Measurements from ENCODE around the gene ESRP2. TPM values are rescaled to one million over a fixed set of nuclear protein-coding genes. Genes with fewer than 3 reads are reported as not detected.

Gene ESRP2
- total RNA-seq, 1 experiment from 2014 or later = 27.0 TPM

DNA sequence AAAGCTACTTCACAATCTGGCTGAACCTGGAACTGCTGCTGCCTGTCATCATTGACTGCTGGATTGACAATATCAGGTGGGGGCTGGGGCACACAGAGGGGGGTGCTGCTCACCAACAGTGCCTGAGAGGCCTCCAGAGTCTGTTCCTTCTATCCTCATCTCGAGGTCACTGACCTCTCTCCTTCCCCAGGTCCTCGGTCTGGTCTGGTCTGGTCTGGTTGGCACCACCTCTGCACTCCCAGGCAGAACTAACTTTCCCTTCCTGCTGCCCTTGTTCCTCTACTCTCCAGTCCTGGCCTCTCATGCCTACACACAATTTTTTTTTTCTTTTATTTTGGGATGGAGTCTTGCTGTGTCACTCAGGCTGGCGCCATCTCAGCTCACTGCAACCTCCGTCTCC, 13.4 kb upstream of the ESRP2 start:
- Histone ChIP-seq H3K4me1 (ENCODE audit: control insufficient read depth, insufficient read depth, low read length) (peaks cover 9% of the 10 kb centered on the region), H3K27ac (ENCODE audit: low read length) (no peak overlapping the region), H3K27me3 (ENCODE audit: control insufficient read depth, insufficient read depth, low read length) (no peaks in the 10 kb centered on the region), H3K9me3 (ENCODE audit: control insufficient read depth, insufficient read depth, low read depth, low read length) (no peaks in the 10 kb centered on the region), H3K36me3 (ENCODE audit: control insufficient read depth, insufficient read depth, low read length) (no peaks in the 10 kb centered on the region), H3K4me3 (ENCODE audit: low read depth in 2 of 2, low read length in 2 of 2) (no peak overlapping the region)
- TF ChIP-seq, protein P1, sequence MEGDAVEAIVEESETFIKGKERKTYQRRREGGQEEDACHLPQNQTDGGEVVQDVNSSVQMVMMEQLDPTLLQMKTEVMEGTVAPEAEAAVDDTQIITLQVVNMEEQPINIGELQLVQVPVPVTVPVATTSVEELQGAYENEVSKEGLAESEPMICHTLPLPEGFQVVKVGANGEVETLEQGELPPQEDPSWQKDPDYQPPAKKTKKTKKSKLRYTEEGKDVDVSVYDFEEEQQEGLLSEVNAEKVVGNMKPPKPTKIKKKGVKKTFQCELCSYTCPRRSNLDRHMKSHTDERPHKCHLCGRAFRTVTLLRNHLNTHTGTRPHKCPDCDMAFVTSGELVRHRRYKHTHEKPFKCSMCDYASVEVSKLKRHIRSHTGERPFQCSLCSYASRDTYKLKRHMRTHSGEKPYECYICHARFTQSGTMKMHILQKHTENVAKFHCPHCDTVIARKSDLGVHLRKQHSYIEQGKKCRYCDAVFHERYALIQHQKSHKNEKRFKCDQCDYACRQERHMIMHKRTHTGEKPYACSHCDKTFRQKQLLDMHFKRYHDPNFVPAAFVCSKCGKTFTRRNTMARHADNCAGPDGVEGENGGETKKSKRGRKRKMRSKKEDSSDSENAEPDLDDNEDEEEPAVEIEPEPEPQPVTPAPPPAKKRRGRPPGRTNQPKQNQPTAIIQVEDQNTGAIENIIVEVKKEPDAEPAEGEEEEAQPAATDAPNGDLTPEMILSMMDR (IDR thresholded peaks at IDR 0.05) = no peak
- TF ChIP-seq TCF7L2 (IDR thresholded peaks at IDR 0.05; ENCODE audit: low read depth, low read length) (no peak), REST (IDR thresholded peaks at IDR 0.05; ENCODE audit: insufficient read depth in 1 of 2, low read depth in 2 of 2, low read length in 1 of 2) (no peak), POLR2AphosphoS5 (IDR thresholded peaks at IDR 0.05; ENCODE audit: low read depth, low read length) (no peak), SIN3A (IDR thresholded peaks at IDR 0.05; ENCODE audit: borderline replicate concordance, insufficient read depth, low read depth, low read length) (no peak)
- no peak for DNase-seq (ENCODE audit: low read depth, low spot score)
- ChIA-PET CTCF (interaction anchor here (0.7 kb wide), 1 partner anchor 284 kb away, joined by 5 read pairs; no protein-coding TSS in a partner anchor), POLR2A (no interaction called here)
- in situ Hi-C loops (cut with HindIII; ENCODE audit: low pct_unique_long_range_greater_than_20kb, low sequenced_read_pairs) (no loop called here), intact Hi-C loops (cut with micrococcal nuclease; ENCODE audit: unreplicated experiment) (no loop called here)
- BruUV-seq (replicated peaks) = no TSS peak
- no peak for ATAC-seq

DNA sequence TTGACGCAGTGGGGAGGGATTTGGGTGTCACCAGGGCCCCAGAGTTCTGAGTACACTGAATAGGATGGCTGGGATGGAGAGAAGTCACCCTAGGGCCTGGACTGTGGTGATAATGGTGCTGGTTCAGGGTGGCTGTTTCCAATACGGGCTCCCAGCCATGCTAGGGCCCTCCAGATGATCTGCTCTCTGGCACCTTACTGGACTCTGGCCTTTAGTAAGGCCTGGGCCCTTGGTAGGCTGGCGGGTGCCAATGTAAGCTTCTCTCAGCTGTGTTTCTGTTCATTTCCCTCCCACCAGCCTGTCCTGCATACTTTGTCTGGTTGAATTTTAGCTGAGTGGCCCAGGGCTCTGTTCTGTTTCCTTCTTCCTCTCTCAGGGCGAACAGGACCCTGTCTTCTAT, 12.0 kb upstream of the ESRP2 start:
- no peak overlapping the region for H3K27ac ChIP-seq (ENCODE audit: low read length)
- DNase-seq (ENCODE audit: low read depth, low spot score) = no peak
- no peak for ATAC-seq
- intact Hi-C loops (cut with micrococcal nuclease; ENCODE audit: unreplicated experiment) (no loop called here), in situ Hi-C loops (cut with HindIII; ENCODE audit: low pct_unique_long_range_greater_than_20kb, low sequenced_read_pairs) (no loop called here)
- TF ChIP-seq, protein P1 (IDR thresholded peaks at IDR 0.05) = no peak
- no peak for TF ChIP-seq SIN3A (IDR thresholded peaks at IDR 0.05; ENCODE audit: borderline replicate concordance, insufficient read depth, low read depth, low read length)
- TF ChIP-seq TCF7L2 (IDR thresholded peaks at IDR 0.05; ENCODE audit: low read depth, low read length) = no peak
- no peak for TF ChIP-seq POLR2AphosphoS5 (IDR thresholded peaks at IDR 0.05; ENCODE audit: low read depth, low read length)
- TF ChIP-seq REST (IDR thresholded peaks at IDR 0.05; ENCODE audit: insufficient read depth in 1 of 2, low read depth in 2 of 2, low read length in 1 of 2) = no peak
- POLR2A ChIA-PET = no interaction called here
- CTCF ChIA-PET = interaction anchor here (0.7 kb wide), 1 partner anchor 16 kb away, joined by 5 read pairs; the partner anchor contains the start of gene SLC7A6
- no peaks in the 10 kb centered on the region for H3K36me3 ChIP-seq (ENCODE audit: control insufficient read depth, insufficient read depth, low read length)
- H3K4me3 ChIP-seq (ENCODE audit: low read depth in 2 of 2, low read length in 2 of 2) = no peak overlapping the region
- peaks cover 9% of the 10 kb centered on the region for H3K4me1 ChIP-seq (ENCODE audit: control insufficient read depth, insufficient read depth, low read length)
- BruUV-seq (replicated peaks) = no TSS peak
- H3K9me3 ChIP-seq (ENCODE audit: control insufficient read depth, insufficient read depth, low read depth, low read length) = no peaks in the 10 kb centered on the region
- H3K27me3 ChIP-seq (ENCODE audit: control insufficient read depth, insufficient read depth, low read length) = no peaks in the 10 kb centered on the region
